HG03108 (cell line): ENCODE results near the gene PSMG3.

ENCODE experiments used
- ATAC-seq: cut with Tn5 transposase; IDR thresholded peaks from one replicate; pipeline ENCODE4 v1.9.1; 2021; ENCODE audit warnings: moderate library complexity; ENCODE audit not compliant: unreplicated experiment

The PSMG3 gene, protein sequence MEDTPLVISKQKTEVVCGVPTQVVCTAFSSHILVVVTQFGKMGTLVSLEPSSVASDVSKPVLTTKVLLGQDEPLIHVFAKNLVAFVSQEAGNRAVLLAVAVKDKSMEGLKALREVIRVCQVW

DNA sequence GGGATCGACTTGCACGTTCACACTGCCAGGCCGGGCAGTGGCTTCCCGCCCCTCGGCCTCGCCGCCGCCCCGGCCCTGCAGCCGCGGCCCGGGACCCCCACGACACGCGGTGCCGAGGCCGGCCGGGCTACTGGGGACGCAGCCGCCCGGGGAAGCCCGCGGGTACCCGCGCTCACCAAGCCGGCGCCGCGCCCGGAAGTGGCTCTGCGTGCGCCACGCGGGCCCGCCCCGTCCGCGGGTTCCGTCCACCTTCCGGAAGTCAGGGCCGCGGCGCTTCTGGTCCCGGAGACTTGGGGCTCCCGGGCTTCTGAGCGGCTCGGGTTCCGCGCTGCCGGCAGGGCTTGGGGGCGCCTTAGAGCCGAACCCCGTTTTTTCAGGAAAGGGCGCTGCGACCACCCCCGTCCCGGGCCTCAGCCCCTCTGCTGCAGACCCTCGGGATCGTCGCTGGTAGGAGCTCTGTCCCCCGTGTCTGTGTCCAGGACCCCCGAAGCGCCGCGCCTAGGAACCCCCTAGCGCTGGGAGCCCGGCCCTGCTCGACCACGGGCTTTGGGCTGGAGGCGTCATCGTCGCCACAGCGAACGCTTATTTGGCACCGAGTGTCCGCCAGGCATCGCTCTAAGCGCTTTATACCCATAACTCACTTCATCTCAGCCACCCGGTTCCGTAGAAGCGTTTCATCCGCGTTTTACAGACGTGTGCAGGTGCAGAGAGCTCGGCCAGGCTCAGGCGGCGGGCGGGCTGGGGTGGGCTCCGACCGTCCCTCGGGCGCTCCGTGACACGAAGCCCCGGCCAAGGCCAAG lies at the start of gene PSMG3:
Gene PSMG3 (minus strand): TSS at position 200 of the 800 bp plus-strand sequence. CDS start 693 bp downstream, outside the sequence.
- ATAC-seq = peak; percentile 87

DNA sequence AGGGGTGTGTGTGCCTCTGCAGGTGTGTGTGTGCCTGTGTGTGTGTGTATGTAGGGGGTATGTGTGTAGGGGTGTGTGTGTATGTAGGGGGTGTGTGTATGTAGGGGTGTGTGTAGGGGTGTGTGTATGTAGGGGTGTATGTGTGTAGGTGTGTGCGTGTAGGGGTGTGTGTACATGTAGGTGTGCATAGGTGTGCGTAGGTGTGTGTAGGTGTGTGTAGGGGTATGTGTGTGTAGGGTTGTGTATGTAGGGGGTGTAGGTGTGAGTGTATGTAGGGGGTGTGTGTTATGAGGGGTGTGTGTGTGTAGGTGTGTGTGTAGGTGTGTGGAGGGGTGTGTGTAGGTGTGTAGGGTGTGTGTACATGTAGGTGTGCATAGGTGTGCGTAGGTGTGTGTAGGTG lies 48.6 kb upstream of the PSMG3 start:
- no peak for ATAC-seq

DNA sequence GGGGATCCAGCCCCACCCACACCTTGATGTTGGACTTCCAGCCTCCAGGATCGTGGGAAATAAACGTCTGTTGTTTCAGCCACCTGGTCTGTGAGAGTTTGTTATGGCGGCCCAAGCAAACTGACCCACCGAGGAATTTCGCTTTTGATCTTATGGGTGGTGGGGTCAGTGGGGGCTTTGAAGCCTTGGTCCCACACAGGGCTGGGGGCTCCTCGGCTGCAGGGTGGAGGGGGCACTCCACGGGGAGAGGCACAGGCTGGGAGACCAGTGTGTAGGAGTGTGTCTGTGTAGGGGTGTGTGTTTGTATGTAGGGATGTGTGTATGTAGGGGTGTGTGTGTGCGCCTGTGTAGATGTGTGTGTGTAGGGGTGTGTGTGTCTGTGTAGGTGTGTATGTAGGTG lies 48.1 kb upstream of the PSMG3 start:
- ATAC-seq = no peak

DNA sequence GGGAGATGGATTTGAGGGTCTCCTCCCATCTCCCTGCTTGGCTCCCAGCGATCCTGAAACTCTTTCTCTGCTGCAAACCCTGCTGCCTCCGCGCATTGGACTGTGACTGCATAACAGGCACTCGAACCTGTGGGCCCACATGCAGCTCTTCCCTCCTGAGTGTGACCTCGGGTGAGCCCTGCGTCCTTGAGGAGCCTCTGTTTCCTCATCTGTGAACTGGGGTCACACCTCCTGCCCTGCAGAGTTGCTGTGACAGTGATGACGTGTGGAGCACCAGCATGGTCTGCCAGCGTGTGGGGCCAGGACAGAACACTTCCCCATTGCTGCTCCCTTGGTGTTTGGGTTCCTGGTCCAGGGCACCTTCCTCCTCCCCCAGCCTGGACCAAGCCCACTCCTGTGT lies 46.9 kb upstream of the PSMG3 start:
- no peak for ATAC-seq

DNA sequence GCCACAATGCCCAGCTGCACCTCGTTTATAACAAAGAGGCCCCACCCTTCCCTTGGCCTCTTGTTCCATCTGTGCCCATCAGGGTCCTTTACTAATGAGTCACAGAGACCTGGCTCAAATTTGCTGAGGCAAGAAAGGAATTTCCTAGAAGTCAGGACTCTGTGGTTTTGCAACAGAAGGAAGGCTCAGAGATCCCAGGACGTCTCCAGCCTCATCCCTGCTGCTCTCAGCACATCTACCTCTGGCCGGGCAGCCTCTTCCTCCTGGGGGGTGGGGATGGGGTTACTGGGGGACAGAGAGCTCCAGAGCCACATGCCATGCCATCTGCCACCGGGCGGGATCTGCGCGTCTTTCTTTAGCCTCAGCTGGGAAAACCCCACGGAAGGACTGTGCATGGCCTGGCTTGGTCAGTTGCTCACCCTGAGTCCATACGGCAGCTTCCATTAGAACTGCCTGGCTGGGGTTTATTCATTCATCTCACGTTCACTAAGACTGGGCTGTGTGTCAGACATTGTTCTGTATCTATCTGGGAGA lies 41.9 kb upstream of the PSMG3 start:
- ATAC-seq = no peak

DNA sequence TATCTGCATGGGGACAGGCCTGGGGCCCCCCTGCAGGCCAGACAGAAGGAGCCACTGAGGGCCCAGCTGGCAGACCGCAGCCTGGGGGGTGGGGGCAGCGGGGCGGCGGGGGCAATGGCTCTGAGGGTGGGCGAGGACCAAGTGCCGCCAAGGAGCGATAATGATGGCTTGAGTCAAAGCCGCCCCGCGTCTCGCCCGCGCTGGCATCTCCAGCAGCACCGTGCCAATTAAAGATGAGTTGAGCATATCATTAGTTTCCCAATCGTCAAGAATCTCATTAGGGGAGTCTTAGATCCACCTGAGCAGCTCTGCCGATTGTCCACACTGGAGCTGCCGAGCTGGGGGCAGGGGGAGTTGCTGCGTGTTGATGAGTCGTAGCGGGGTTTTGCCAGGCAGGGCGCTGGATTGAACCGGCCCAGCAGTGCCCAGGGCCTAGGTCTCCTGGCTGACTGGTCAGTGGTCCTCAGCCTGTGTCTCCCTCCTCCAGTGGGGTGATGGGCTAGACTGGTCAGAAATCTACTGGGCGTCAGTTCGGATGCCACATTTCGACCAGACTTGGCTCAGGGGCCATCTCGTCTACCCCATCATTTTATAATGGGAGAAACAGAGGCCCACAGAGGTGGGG lies 41.0 kb upstream of the PSMG3 start:
- ATAC-seq = no peak

DNA sequence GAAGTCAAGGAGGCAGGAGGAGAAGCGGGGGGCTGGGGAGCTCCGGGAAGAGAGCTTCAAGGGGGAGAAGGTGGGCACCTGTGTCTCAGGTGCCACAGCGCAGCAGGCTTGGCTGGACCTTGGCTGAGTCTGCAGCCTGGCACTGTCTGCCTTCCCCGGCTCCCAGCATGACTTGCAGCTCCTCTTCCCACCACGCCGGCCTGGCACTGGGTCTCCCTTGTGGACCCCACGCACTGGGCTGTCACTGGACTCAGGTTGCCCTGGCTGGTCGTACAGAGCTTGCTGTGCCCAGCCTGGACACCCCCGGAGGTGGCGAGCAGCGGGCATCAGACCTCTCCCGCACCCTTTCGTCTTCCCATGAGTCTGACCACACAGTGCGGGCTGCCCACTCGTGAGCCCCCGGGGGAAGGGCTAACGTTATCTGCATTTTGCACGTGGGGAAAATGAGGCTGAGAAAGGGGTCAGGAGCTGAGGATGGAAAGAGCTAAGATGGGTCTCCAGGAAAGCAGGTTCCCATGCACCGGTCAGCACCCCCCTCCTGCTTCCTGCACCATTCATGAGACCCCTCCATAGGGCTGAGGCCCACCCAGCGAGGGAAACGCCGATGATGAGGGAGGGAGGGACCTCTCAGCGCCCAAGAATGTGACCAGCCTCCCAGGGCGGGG lies 40.3 kb upstream of the PSMG3 start:
- no peak for ATAC-seq

DNA sequence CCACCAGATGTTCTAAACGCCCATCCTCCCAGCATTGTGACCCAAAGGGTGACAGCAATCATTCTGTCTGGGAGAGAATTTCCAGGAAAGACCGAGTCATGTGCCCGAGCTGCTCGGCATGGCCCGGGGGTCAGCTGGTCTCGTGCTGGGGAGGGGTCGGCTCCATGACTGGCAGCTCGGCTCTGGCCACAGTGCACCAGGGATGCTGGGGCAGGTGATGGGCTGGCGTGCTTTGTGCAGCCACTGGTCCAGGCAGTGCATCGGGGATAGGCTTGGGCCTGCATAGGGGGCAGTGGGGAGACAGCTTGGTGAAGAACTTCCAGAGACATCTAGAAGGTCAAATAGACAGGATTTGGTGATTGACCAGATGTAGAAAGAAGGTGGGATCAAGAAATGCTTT lies 39.2 kb upstream of the PSMG3 start:
- no peak for ATAC-seq

DNA sequence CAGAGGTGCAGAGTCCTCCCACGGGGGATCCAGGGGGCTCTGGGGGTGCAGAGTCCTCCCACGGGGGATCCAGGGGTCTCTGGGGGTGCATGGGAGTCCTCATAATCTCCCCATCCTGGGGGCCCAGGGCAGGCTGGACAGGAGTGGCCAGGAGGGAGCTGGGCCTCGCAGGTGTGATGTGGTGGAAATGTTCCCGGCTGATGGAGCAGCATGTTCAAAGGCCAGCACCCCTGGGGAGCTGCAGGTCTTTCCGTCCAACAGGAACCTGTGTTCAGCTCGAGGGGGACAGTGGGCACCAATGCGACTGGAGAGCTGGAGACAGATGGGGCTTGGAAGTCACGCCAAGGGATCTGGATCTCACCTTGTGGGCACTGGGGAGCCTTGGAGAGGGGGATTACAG lies 38.5 kb upstream of the PSMG3 start:
- no peak for ATAC-seq

DNA sequence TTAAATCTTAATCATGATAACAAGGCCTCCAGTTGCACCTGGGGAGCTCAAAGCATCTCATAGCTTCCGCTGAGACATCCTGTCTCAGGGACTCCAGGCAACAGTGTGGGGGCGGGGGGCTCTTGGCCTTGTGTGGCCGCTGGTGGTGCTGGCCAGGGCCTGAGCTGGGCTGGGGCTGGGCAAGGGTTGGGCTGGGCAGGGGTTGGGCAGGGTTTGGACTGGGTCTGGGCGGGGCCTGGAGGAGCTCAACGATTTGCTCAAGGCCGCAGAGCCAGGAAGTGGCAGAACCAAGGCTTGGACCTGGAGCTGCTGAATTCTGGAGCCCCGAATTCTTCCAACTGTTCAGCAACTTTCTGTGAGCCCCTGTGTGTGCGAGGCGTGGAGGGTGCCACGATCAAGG lies 37.9 kb upstream of the PSMG3 start:
- ATAC-seq = no peak

DNA sequence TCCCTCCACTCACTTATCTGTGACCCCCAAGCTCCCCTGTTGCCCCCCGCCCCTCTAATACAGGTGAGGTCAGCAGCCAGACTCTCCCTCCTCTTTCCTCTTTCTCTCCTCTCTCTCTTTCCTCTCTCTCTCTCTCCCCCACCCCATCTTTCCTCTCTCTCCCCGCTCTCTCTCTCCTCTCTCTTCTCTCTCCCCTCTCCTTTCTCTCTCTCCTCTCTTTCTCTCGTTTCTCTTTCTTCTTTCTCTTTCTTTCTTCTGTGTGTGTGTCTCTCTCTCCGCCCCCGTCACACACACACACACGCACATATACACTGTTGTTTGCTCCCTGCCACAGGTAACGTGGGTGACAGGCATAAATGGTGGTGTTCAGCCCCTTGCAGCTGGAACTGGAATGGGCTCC lies 37.2 kb upstream of the PSMG3 start:
- no peak for ATAC-seq

DNA sequence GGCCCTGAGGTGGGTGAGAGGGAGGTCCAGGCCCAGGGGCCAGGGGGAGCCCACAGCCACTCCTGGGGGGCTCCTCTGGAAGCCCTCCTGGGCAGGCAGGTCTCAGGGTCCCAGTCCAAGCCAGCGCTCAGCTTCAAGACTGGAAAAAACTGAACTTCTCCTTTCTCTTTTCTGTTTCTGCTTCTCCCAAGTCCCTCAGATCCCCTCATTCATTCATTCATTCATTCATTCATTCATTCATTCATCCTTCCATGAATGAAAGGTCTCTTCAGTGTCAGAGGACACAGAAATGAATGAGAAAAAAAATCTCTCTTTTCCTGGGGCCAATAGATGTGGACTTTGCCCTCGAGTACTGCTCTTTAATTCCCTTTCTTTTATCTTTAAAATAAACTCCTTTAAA lies 34.6 kb upstream of the PSMG3 start:
- no peak for ATAC-seq

DNA sequence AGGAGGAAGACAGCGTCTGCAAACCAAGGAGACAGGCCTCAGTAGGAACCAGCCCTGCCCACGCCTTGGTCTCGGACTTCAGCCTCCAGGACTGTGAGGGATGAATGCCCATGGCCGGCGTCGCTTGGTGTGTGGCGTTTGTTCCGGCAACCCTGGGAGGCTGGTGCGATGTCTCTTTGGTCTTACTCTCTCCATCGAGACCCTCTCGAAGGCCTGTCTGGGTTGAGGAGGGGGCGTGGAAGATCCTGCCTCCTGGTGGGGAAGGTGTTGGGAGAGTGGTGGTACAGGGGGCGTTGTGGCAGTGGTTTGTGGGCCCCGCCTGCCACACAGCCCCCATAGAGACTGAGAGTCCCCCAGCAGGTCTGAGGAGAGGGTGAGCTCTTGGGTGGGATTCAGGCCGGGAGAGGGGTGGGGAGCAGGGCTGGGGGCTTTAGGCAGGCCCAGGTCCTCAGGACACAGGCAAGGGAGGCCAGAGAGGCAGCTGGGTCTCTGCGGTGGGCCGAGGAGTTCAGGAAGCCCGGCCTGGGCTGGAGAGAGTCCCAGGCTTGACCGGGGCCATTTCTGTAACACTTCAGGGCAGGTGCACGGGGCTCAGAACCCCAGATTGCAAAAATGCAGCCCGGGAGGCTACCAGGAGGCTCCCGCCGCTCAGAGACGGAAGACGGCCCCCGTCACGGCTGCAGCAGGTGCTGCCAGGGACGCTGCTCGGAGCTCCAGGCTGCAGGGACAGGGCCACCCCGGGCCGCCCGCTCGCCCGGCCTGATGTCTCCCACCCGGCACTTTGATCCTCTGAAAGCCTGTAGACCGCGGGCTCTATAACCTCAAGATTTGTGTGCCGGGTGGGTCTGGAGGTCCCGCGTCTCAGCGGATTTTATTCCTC lies 33.8 kb upstream of the PSMG3 start:
- no peak for ATAC-seq

DNA sequence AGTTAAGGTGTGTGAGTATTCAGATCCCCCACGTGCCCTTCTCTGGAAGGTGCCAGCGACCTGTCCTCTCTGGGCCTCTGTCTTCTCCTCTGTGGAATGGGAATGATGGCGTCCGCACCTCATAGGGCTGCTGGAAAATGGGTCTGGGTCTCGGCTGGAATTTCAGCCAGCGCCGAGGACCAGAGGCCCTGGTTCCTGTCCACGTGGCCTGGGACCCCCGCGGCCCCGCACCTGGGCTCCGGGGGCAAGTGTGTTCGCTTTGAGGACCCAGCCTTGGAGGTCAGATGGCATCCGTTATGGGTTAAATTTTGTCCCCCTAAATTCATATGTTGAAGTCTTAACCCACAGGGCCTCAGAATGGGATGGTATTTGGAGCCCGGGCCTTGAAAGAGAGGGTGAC lies 32.6 kb upstream of the PSMG3 start:
- no peak for ATAC-seq

DNA sequence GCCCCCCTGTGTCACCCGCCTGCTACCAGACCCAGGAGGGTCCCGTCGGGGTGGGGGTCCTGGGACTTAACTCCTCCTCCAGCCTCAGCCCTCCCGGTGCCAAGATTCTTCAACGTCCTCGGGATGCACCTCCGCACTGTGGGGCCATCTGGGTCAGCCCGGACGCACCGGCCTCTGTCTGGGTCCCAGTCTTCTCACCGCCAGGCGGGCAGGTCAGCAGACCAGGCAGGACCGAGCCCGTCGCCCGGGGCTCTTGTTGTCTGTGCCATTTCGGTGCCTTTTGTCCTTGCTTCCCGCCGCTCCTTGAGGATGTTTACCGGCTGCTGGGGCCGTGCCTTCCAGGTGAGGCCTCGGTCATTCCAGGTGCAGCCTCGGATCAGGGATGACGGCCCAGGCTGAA lies 32.1 kb upstream of the PSMG3 start:
- ATAC-seq = no peak

DNA sequence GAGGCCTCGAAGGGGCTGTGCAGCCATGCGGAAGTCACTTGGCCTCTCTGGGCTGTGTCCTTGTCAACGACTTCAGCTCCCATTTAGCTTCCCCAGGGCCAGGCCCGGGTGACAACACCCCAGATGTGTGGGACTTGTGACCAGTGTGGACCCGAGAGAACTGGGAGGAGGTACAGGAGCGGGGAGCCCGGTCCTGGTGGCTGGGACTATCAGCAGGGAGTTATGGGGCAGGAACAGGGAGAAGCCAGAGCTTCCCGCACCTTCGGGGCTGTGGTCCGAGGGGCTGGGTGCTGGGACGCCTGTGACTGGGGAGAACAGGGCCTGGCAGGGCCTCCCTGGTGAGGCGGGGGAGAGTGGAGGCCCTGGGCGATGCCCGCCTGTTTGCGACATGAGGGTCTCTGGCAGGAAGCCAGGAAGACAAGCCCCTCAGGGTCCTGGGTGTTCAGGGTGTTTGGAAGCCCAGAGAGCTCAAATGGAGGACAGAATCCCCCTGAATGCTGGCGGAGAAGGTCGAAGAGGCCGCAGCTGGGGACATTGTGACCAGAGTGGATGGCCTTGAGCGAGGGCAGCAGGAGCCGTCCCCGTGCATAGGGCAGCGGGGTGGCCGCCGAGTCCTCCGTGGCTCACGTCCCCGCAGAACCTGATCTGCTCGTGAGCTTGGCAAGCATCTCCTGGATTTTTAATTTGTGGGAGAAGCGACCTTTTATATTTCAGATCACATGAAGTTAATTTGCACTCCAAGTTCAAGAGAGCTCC lies 30.0 kb upstream of the PSMG3 start:
- ATAC-seq = no peak

DNA sequence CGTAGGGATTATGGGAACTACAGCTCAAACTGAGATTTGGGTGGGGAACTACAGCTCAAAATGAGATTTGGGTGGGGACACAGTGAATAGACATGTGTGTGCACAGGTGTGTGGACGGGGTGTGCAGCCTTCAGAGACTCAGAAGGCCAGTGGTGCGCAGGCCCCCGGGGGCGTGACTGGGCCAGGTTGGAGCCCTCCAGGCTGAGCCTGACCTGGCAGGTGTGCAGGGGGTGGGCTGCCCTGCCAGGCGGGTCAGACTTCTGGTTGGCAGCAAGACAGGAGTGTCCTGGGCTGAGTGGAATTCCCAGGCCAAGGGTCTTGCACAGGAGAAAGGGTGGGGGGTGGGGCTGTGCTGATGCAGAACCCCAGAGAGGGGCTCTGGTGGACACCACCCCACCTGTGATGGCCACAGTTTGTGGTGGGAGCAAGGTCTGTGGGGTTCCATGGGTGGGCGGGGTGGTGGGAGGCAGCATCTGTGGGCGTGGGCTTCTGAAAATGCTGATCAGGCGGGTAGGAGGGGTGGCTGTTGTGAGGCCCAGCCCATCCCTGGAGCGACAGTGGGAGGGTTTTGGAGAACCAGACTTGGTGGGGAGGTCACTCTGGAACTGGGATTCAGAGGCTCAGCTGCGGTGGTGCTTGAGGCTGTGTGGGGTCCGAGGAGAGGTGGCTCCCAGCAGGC lies 29.3 kb upstream of the PSMG3 start:
- no peak for ATAC-seq

DNA sequence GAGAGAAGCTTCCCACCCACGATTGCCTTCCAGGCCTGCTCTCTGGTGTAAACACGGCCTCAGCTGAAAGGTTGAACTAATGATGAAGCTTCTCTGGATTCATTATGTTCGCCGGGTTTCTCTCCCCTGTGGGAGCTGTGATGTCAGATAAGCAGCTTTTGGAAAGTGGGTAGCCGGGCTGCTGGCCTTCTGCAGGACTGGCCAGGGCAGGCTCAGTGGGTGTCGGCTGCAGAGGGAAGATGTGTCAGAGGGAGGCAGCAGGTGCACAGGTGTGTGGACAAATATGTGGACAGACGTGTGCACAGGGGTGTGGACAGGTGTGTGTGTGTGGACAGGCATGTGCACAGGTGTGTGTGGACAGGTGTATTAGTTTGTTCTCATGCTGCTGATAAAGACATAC lies 28.5 kb upstream of the PSMG3 start:
- no peak for ATAC-seq

DNA sequence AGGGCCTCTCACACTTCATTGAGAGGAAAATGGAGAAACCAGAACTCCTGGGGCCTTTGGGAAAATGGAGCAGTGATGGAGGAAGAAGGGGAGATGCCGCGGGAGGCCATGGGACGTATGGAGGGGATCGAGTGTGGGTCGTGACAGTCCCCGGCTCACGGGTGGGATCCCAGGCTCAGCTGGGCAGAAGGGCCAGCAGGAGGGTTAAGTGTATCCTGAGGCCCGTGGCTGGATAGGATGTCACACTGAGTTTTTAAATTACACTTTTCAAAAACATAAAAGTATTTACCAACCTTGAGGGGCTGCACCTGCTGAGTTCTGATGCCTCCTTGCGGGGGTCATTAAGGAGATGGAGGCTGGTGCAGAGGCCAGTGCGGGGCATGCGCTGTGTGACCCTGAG lies 28.0 kb upstream of the PSMG3 start:
- ATAC-seq = no peak
